ENCODE results near the gene MYCL. TPM values are rescaled to one million over a fixed set of nuclear protein-coding genes. Genes with fewer than 3 reads are reported as not detected.
A peak's percentile ranks its signal among the peaks of the same experiment; 100 is the strongest.

Gene MYCL
- total and polyA plus RNA-seq, 2 of the 13 experiments (the other 11 are each of a cell fraction or from before 2014, with no cell fraction given): 0.31 to 1.7 TPM

GRCh38 chr1:39852214-39852791 is 49.4 kb downstream of the MYCL start (continued):
- TF ChIP-seq CBFB (CRISPR knock-in tag; IDR thresholded peaks at IDR 0.05): no peak
- no peak for TF ChIP-seq CHD4 (IDR thresholded peaks at IDR 0.05; ENCODE audit: borderline replicate concordance, low read length)
- no peak for TF ChIP-seq ZNF891 (CRISPR knock-in tag; IDR thresholded peaks at IDR 0.05)
- no peak for TF ChIP-seq ZBTB3 (CRISPR knock-in tag; IDR thresholded peaks at IDR 0.05; ENCODE audit: borderline replicate concordance, low read depth)
- no peak for TF ChIP-seq ZNF713 (CRISPR knock-in tag; IDR thresholded peaks at IDR 0.05)
- TF ChIP-seq, protein P1, sequence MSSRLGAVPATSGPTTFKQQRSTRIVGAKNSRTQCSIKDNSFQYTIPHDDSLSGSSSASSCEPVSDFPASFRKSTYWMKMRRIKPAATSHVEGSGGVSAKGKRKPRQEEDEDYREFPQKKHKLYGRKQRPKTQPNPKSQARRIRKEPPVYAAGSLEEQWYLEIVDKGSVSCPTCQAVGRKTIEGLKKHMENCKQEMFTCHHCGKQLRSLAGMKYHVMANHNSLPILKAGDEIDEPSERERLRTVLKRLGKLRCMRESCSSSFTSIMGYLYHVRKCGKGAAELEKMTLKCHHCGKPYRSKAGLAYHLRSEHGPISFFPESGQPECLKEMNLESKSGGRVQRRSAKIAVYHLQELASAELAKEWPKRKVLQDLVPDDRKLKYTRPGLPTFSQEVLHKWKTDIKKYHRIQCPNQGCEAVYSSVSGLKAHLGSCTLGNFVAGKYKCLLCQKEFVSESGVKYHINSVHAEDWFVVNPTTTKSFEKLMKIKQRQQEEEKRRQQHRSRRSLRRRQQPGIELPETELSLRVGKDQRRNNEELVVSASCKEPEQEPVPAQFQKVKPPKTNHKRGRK (CRISPR knock-in tag; IDR thresholded peaks at IDR 0.05): no peak
- TF ChIP-seq, protein P2, sequence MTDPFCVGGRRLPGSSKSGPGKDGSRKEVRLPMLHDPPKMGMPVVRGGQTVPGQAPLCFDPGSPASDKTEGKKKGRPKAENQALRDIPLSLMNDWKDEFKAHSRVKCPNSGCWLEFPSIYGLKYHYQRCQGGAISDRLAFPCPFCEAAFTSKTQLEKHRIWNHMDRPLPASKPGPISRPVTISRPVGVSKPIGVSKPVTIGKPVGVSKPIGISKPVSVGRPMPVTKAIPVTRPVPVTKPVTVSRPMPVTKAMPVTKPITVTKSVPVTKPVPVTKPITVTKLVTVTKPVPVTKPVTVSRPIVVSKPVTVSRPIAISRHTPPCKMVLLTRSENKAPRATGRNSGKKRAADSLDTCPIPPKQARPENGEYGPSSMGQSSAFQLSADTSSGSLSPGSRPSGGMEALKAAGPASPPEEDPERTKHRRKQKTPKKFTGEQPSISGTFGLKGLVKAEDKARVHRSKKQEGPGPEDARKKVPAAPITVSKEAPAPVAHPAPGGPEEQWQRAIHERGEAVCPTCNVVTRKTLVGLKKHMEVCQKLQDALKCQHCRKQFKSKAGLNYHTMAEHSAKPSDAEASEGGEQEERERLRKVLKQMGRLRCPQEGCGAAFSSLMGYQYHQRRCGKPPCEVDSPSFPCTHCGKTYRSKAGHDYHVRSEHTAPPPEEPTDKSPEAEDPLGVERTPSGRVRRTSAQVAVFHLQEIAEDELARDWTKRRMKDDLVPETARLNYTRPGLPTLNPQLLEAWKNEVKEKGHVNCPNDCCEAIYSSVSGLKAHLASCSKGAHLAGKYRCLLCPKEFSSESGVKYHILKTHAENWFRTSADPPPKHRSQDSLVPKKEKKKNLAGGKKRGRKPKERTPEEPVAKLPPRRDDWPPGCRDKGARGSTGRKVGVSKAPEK (CRISPR knock-in tag; IDR thresholded peaks at IDR 0.05; ENCODE audit: borderline replicate concordance): no peak
- no peak for TF ChIP-seq MTF2 (CRISPR knock-in tag; IDR thresholded peaks at IDR 0.05; ENCODE audit: borderline replicate concordance)
- no peak for TF ChIP-seq ZNF691 (CRISPR knock-in tag; IDR thresholded peaks at IDR 0.05; ENCODE audit: borderline replicate concordance, low read depth)
- TF ChIP-seq ZFP90 (CRISPR knock-in tag; IDR thresholded peaks at IDR 0.05; ENCODE audit: borderline replicate concordance): no peak
- no peak for TF ChIP-seq ZBTB21 (CRISPR knock-in tag; IDR thresholded peaks at IDR 0.05)
- no peak for TF ChIP-seq KDM3A (CRISPR knock-in tag; IDR thresholded peaks at IDR 0.05; ENCODE audit: low read depth)
- TF ChIP-seq GABPA (IDR thresholded peaks at IDR 0.05; ENCODE audit: low read depth, low read length): no peak
- TF ChIP-seq GABPA (CRISPR knock-in tag; IDR thresholded peaks at IDR 0.05; ENCODE audit: low read depth): no peak
- TF ChIP-seq CEBPZ (IDR thresholded peaks at IDR 0.05; ENCODE audit: low read length): no peak
- TF ChIP-seq KDM5A (IDR thresholded peaks at IDR 0.05; ENCODE audit: borderline replicate concordance, low read length): no peak
- no peak for TF ChIP-seq THYN1 (CRISPR knock-in tag; IDR thresholded peaks at IDR 0.05; ENCODE audit: borderline replicate concordance, low read depth)
- peak; percentile 98 for TF ChIP-seq TEF (CRISPR knock-in tag; IDR thresholded peaks at IDR 0.05)
- TF ChIP-seq ARHGAP35 (CRISPR knock-in tag; IDR thresholded peaks at IDR 0.05; ENCODE audit: borderline replicate concordance): no peak
